ENCODE measurements around the gene STAM.
A peak's percentile ranks its signal among the peaks of the same experiment; 100 is the strongest.
"Not testable (repeated sequence)": the region's sequence is repeated elsewhere in the genome, so short reads cannot be mapped to it uniquely, and the experiment has no call there.

STAM gene

GRCh38 chr10:17643755-17644484 lies at the start of gene STAM:
Gene STAM, plus strand, starts transcription at chr10:17644151. Its CDS starts 189 bp downstream, at chr10:17644340.
- DNase-seq (ENCODE audit: low spot score), result peak; percentile 92

GRCh38 chr10:17597386-17597785 lies 46.6 kb upstream of the STAM start:
- no peak for DNase-seq (ENCODE audit: low spot score)

- peak; percentile 19 for DNase-seq (ENCODE audit: low spot score)
Measured at GRCh38 chr10:17599089-17599488, 44.9 kb upstream of the STAM start.

GRCh38 chr10:17605936-17606335 lies 38.0 kb upstream of the STAM start:
- no peak for DNase-seq (ENCODE audit: low spot score)

- no peak for DNase-seq (ENCODE audit: low spot score)
Measured at GRCh38 chr10:17606547-17607040, 37.4 kb upstream of the STAM start.

GRCh38 chr10:17607060-17607459 lies 36.9 kb upstream of the STAM start:
- no peak for DNase-seq (ENCODE audit: low spot score)

GRCh38 chr10:17607603-17608332 lies 36.2 kb upstream of the STAM start:
- peak; percentile 65 for DNase-seq (ENCODE audit: low spot score)

GRCh38 chr10:17609523-17610079 lies 34.4 kb upstream of the STAM start:
- DNase-seq (ENCODE audit: low spot score), result no peak

GRCh38 chr10:17616403-17617030 lies 27.4 kb upstream of the STAM start:
- DNase-seq (ENCODE audit: low spot score), result peak; percentile 4

GRCh38 chr10:17617031-17617911 lies 26.7 kb upstream of the STAM start, which contains the start of gene HACD1:
Gene HACD1, minus strand, starts transcription at chr10:17617374. Its CDS starts 35 bp downstream, at chr10:17617339.
- DNase-seq (ENCODE audit: low spot score), result peak; percentile 52

GRCh38 chr10:17622061-17622460 lies 21.9 kb upstream of the STAM start:
- DNase-seq (ENCODE audit: low spot score), result no peak

GRCh38 chr10:17624996-17625395 lies 19.0 kb upstream of the STAM start:
- DNase-seq (ENCODE audit: low spot score), result no peak

- no peak for DNase-seq (ENCODE audit: low spot score)
Measured at GRCh38 chr10:17626656-17627055, 17.3 kb upstream of the STAM start.

GRCh38 chr10:17632590-17632989 lies 11.4 kb upstream of the STAM start:
- DNase-seq (ENCODE audit: low spot score), result not testable (repeated sequence)

- DNase-seq (ENCODE audit: low spot score), result no peak
Measured at GRCh38 chr10:17633353-17633752, 10.6 kb upstream of the STAM start.

- no peak for DNase-seq (ENCODE audit: low spot score)
Measured at GRCh38 chr10:17637869-17638268, 6.1 kb upstream of the STAM start.

- no peak for DNase-seq (ENCODE audit: low spot score)
Measured at GRCh38 chr10:17640331-17640816, 3.6 kb upstream of the STAM start.

- no peak for DNase-seq (ENCODE audit: low spot score)
Measured at GRCh38 chr10:17643339-17643754, 604 bp upstream of the STAM start.

GRCh38 chr10:17644485-17644943 lies 563 bp downstream of the STAM start:
- no peak for DNase-seq (ENCODE audit: low spot score)

GRCh38 chr10:17645621-17646345 lies 1.8 kb downstream of the STAM start:
- peak; percentile 66 for DNase-seq (ENCODE audit: low spot score)

Measured in CD4-positive, alpha-beta T cell treated with Interleukin-15 for 4 hours (primary cell).